ENCODE results near the gene CEP128.

Gene CEP128

GRCh38 chr14:80586131-80586530 is 355.4 kb downstream of the CEP128 start:
- no peak overlapping the region for H3K4me3 ChIP-seq (ENCODE audit: low read depth, low read length)
- TF ChIP-seq CTCF (IDR thresholded peaks at IDR 0.05; ENCODE audit: low read depth, low read length), result no peak

- no peak overlapping the region for H3K4me3 ChIP-seq (ENCODE audit: low read depth, low read length)
- no peak for TF ChIP-seq CTCF (IDR thresholded peaks at IDR 0.05; ENCODE audit: low read depth, low read length)
Measured at GRCh38 chr14:80585506-80585835, 356.1 kb downstream of the CEP128 start.

GRCh38 chr14:80584744-80585505 is 356.6 kb downstream of the CEP128 start:
- no peak overlapping the region for H3K4me3 ChIP-seq (ENCODE audit: low read depth, low read length)
- TF ChIP-seq CTCF (IDR thresholded peaks at IDR 0.05; ENCODE audit: low read depth, low read length), result no peak

GRCh38 chr14:80577599-80577998 is 363.9 kb downstream of the CEP128 start:
- H3K4me3 ChIP-seq (ENCODE audit: low read depth, low read length), result no peak overlapping the region
- no peak for TF ChIP-seq CTCF (IDR thresholded peaks at IDR 0.05; ENCODE audit: low read depth, low read length)

- H3K4me3 ChIP-seq (ENCODE audit: low read depth, low read length), result no peak overlapping the region
- TF ChIP-seq CTCF (IDR thresholded peaks at IDR 0.05; ENCODE audit: low read depth, low read length), result no peak
Measured at GRCh38 chr14:80576401-80576800, 365.1 kb downstream of the CEP128 start.

GRCh38 chr14:80575763-80576162 is 365.8 kb downstream of the CEP128 start:
- H3K4me3 ChIP-seq (ENCODE audit: low read depth, low read length), result no peak overlapping the region
- no peak for TF ChIP-seq CTCF (IDR thresholded peaks at IDR 0.05; ENCODE audit: low read depth, low read length)

- H3K4me3 ChIP-seq (ENCODE audit: low read depth, low read length), result no peak overlapping the region
- no peak for TF ChIP-seq CTCF (IDR thresholded peaks at IDR 0.05; ENCODE audit: low read depth, low read length)
Measured at GRCh38 chr14:80572666-80573065, 368.9 kb downstream of the CEP128 start.
